ENCODE measurements around the gene KCNG2. TPM values are rescaled to one million over a fixed set of nuclear protein-coding genes. Genes with fewer than 3 reads are reported as not detected.
A peak's percentile ranks its signal among the peaks of the same experiment; 100 is the strongest.

The KCNG2 gene
- total RNA-seq, 2 experiments from 2014 or later: not detected

DNA sequence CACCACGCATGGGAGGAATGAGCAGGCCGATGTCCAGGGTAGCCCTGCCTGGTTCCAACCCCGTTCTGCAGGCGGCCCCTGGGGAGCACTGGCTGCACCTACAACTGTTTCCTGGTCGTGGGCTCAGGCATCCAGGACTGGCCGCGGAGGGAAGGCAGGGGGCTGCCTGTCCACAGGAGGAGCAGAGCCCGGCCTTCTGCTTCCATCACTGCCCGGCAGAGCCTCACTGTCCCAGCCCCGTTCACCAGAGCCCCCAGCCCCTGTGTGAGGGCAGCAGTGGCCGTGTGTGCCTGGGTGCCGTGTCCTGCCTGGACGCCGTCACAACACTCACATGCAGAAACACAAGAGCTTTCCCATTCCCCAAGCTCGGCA, 56.2 kb downstream of the KCNG2 start:
- ChIA-PET POLR2A (no interaction called here), CTCF (no interaction called here)
- peaks cover 16% of the 10 kb centered on the region for H3K27me3 Mint-ChIP-seq

DNA sequence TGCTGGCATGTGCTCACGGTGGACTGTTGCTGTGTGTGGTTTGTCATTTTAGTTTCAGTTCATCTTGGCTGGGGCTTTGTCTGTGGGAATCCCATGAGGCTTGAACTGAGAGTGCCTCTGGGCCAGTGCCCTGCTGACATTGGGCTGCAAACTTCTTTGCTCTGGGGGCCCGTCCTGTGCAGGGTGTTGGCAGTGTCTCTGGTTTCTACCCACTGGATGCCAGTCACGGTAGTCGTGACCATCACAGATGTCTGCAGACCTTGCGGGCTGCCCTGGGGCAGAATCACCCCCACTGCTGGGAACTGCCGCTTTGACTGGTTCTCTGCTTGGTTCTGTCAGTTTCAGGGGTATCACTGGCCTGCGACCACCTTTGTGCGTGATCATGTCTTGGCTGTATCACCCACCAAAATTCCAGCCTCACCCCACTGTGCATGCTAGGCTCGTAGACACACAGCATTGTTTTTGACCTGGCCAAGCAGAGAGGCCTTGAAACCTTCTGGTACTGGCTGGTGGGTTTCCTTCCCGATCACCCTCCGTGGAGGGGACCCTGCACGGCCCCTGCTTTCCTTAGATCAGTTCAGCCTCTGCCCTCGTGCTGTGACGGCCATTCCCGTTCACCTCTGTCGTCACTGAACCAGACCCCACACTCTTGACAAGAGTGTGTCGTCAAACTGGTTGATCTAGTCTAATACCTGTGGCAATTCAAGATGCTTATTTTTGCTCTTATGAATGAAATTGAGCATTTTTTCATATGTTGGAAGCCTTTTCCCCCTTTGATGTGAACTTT, 57.6 kb downstream of the KCNG2 start:
- Histone ChIP-seq H3K4me1 (ENCODE audit: insufficient read depth, low read length) (peaks cover 5% of the 10 kb centered on the region), H3K36me3 (ENCODE audit: insufficient read depth, low read length) (no peaks in the 10 kb centered on the region), H3K27me3 (ENCODE audit: control insufficient read depth in 1 of 2, insufficient read depth in 2 of 2, low read length in 2 of 2) (no peaks in the 10 kb centered on the region), H3K4me3 (ENCODE audit: low read length) (no peak overlapping the region), H3K9me3 (ENCODE audit: control insufficient read depth in 1 of 2, insufficient read depth in 1 of 2, low read length in 2 of 2) (peaks cover 0 to 9% of the 10 kb centered on the region in 2 experiments), H3K27ac (ENCODE audit: low read depth in 1 of 2, low read length in 2 of 2) (no peak overlapping the region)
- no peak overlapping the region for H3K27ac Mint-ChIP-seq
- no peak overlapping the region for H3K4me3 Mint-ChIP-seq
- ATAC-seq (ENCODE audit: poor library complexity) (no peak), DNase-seq (peak in 1 of 14 experiments; percentile 20)
- intact Hi-C loops (cut with DNase I, micrococcal nuclease): no loop called here
- no peaks in the 10 kb centered on the region for H3K9me3 Mint-ChIP-seq
- H3K36me3 Mint-ChIP-seq (ENCODE audit: low read depth): no peaks in the 10 kb centered on the region
- TF ChIP-seq, protein P1, sequence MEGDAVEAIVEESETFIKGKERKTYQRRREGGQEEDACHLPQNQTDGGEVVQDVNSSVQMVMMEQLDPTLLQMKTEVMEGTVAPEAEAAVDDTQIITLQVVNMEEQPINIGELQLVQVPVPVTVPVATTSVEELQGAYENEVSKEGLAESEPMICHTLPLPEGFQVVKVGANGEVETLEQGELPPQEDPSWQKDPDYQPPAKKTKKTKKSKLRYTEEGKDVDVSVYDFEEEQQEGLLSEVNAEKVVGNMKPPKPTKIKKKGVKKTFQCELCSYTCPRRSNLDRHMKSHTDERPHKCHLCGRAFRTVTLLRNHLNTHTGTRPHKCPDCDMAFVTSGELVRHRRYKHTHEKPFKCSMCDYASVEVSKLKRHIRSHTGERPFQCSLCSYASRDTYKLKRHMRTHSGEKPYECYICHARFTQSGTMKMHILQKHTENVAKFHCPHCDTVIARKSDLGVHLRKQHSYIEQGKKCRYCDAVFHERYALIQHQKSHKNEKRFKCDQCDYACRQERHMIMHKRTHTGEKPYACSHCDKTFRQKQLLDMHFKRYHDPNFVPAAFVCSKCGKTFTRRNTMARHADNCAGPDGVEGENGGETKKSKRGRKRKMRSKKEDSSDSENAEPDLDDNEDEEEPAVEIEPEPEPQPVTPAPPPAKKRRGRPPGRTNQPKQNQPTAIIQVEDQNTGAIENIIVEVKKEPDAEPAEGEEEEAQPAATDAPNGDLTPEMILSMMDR (IDR thresholded peaks at IDR 0.05): no peak
- H3K4me1 Mint-ChIP-seq (ENCODE audit: low read depth): peaks cover 7% of the 10 kb centered on the region
- ChIA-PET POLR2A (no interaction called here), CTCF (no interaction called here)
- peaks cover 17% of the 10 kb centered on the region for H3K27me3 Mint-ChIP-seq

More for the DNA sequence above, 56.2 kb downstream of the KCNG2 start:
- Histone ChIP-seq H3K4me1 (ENCODE audit: insufficient read depth, low read length) (peaks cover 5% of the 10 kb centered on the region), H3K27ac (ENCODE audit: low read depth in 1 of 2, low read length in 2 of 2) (no peak overlapping the region), H3K36me3 (ENCODE audit: insufficient read depth, low read length) (no peaks in the 10 kb centered on the region), H3K9me3 (ENCODE audit: control insufficient read depth in 1 of 2, insufficient read depth in 1 of 2, low read length in 2 of 2) (peaks cover 0 to 18% of the 10 kb centered on the region in 2 experiments), H3K27me3 (ENCODE audit: control insufficient read depth in 1 of 2, insufficient read depth in 2 of 2, low read length in 2 of 2) (no peaks in the 10 kb centered on the region), H3K4me3 (ENCODE audit: low read length) (no peak overlapping the region)
- Mint-ChIP-seq H3K4me1 (ENCODE audit: low read depth) (peaks cover 7% of the 10 kb centered on the region), H3K9me3 (no peaks in the 10 kb centered on the region), H3K4me3 (no peak overlapping the region), H3K36me3 (ENCODE audit: low read depth) (no peaks in the 10 kb centered on the region), H3K27ac (no peak overlapping the region)
- DNase-seq (peak in 1 of 14 experiments; percentile 31), ATAC-seq (ENCODE audit: poor library complexity) (no peak)
- intact Hi-C loops (cut with DNase I, micrococcal nuclease): no loop called here
- TF ChIP-seq, protein P1 (IDR thresholded peaks at IDR 0.05): no peak

DNA sequence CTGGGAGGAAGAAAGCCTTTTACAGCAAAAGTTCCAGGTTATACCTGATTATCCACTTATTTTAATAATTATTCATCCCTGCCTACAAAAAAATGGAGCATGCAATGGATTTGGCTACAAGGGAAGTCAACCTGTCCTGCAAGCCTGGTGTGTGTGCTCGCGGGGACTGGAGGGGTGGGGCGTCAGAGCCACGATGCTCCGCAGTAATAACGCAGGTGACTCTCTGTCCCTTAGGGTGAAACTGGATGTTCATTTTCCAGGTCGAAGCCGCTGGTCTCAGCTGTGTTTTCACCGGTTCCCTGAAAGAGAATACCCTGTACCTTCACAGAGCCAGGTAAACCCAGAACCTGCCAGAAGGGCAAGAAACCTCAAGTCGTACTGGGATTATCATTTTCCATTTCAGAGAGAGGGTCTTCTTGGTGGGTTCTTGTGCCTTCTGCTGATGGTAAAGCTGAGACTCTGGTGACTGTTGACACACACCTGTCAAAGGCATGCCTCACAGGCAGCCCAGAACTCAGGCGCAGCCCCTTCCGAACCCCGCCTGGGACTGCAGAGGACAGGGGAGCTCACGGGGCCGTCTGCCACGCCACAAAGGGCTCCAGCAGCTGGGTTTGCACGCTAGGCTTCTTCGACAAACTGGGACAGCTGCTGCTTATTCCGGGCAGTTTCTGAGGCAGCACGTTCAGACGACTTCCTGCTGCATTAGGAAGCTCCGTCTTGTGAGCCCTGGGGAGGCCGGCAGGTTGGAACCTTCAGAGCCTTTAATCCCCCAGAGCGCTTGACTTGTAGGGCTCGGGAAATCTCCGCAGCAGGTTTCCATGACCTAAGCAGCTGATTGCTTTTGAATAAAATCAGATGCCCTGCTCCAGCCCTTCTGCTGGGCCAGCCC, 58.6 kb downstream of the KCNG2 start:
- no peak for ATAC-seq (ENCODE audit: poor library complexity)
- ChIA-PET CTCF (no interaction called here), POLR2A (no interaction called here)
- peaks cover 2 to 13% of the 10 kb centered on the region in 2 experiments for H3K9me3 ChIP-seq (ENCODE audit: control insufficient read depth in 1 of 2, insufficient read depth in 1 of 2, low read length in 2 of 2)
- H3K36me3 Mint-ChIP-seq (ENCODE audit: low read depth): no peaks in the 10 kb centered on the region
- H3K27me3 Mint-ChIP-seq: peaks cover 17% of the 10 kb centered on the region
- H3K27me3 ChIP-seq (ENCODE audit: control insufficient read depth in 1 of 2, insufficient read depth in 2 of 2, low read length in 2 of 2): no peaks in the 10 kb centered on the region
- no peak overlapping the region for H3K27ac ChIP-seq (ENCODE audit: low read depth in 1 of 2, low read length in 2 of 2)
- no peak overlapping the region for H3K4me3 ChIP-seq (ENCODE audit: low read length)
- no peaks in the 10 kb centered on the region for H3K36me3 ChIP-seq (ENCODE audit: insufficient read depth, low read length)
- intact Hi-C loops (cut with DNase I, micrococcal nuclease): no loop called here
- H3K9me3 Mint-ChIP-seq: peaks cover under 1% of the 10 kb centered on the region
- TF ChIP-seq, protein P1 (IDR thresholded peaks at IDR 0.05): no peak
- DNase-seq: peak in 5 of 14 experiments; percentile 3 to 37 (median 21)
- H3K4me1 Mint-ChIP-seq (ENCODE audit: low read depth): peaks cover 7% of the 10 kb centered on the region
- no peak overlapping the region for H3K4me3 Mint-ChIP-seq
- peaks cover 5% of the 10 kb centered on the region for H3K4me1 ChIP-seq (ENCODE audit: insufficient read depth, low read length)
- no peak overlapping the region for H3K27ac Mint-ChIP-seq

Data from CD4-positive, alpha-beta T cell (primary cell).